ENCODE measurements around the gene CEBPB. TPM values are rescaled to one million over a fixed set of nuclear protein-coding genes. Genes with fewer than 3 reads are reported as not detected.

The CEBPB gene
- total RNA-seq, 1 donor from 2014 or later = 33.8 TPM

- Histone ChIP-seq H3K4me1 (ENCODE audit: insufficient read depth, low read length) (peaks cover 27% of the 10 kb centered on the region), H3K9me3 (ENCODE audit: insufficient read depth, low read depth, low read length) (no peaks in the 10 kb centered on the region), H3K9ac (ENCODE audit: low read length) (peak overlapping the region; percentile 96), H4K20me1 (ENCODE audit: insufficient read depth, low read length) (peaks cover 33% of the 10 kb centered on the region), H3K27ac (ENCODE audit: low read depth, low read length) (peak overlapping the region; percentile 98), H3K79me2 (ENCODE audit: insufficient read depth, low read length) (peaks cover 34% of the 10 kb centered on the region), H3K4me3 (ENCODE audit: insufficient read depth, low read depth, low read length) (peak overlapping the region; percentile 97), H3K27me3 (ENCODE audit: insufficient read depth, low read length) (no peaks in the 10 kb centered on the region), H3K4me2 (ENCODE audit: low read length) (peak overlapping the region; percentile 96), H2AFZ (ENCODE audit: low read depth, low read length) (no peak overlapping the region), H3K36me3 (ENCODE audit: insufficient read depth, low read length) (no peaks in the 10 kb centered on the region)
- Mint-ChIP-seq H3K4me1 (ENCODE audit: low read depth, unreplicated experiment) (peaks cover 18% of the 10 kb centered on the region), H3K36me3 (ENCODE audit: low read depth, unreplicated experiment) (peaks cover 8% of the 10 kb centered on the region), H3K27me3 (ENCODE audit: low read depth, unreplicated experiment) (peaks cover 2% of the 10 kb centered on the region), H3K9me3 (ENCODE audit: unreplicated experiment) (no peaks in the 10 kb centered on the region), H3K4me3 (ENCODE audit: unreplicated experiment) (peak overlapping the region; percentile 72), H3K27ac (ENCODE audit: unreplicated experiment) (no peak overlapping the region)
- FAIRE-seq = no peak
- DNase-seq (ENCODE audit: low read depth) = no peak
- no peak for TF ChIP-seq CTCF (IDR thresholded peaks at IDR 0.05; ENCODE audit: insufficient read depth, low read depth, low read length)
- TF ChIP-seq EZH2 (IDR thresholded peaks at IDR 0.05; ENCODE audit: insufficient read depth, low read length) = no peak
Observed at GRCh38 chr20:50191065-50191543, 474 bp downstream of the CEBPB start.

- Mint-ChIP-seq H3K4me3 (ENCODE audit: unreplicated experiment) (peak overlapping the region; percentile 98), H3K27me3 (ENCODE audit: low read depth, unreplicated experiment) (peaks cover 2% of the 10 kb centered on the region), H3K9me3 (ENCODE audit: unreplicated experiment) (no peaks in the 10 kb centered on the region), H3K36me3 (ENCODE audit: low read depth, unreplicated experiment) (peaks cover 8% of the 10 kb centered on the region), H3K27ac (ENCODE audit: unreplicated experiment) (peak overlapping the region; percentile 100), H3K4me1 (ENCODE audit: low read depth, unreplicated experiment) (peaks cover 18% of the 10 kb centered on the region)
- Histone ChIP-seq H3K27ac (ENCODE audit: low read depth, low read length) (peak overlapping the region; percentile 98), H3K4me3 (ENCODE audit: insufficient read depth, low read depth, low read length) (peak overlapping the region; percentile 97), H3K36me3 (ENCODE audit: insufficient read depth, low read length) (no peaks in the 10 kb centered on the region), H3K79me2 (ENCODE audit: insufficient read depth, low read length) (peaks cover 34% of the 10 kb centered on the region), H3K9me3 (ENCODE audit: insufficient read depth, low read depth, low read length) (no peaks in the 10 kb centered on the region), H2AFZ (ENCODE audit: low read depth, low read length) (peak overlapping the region; percentile 59), H3K4me1 (ENCODE audit: insufficient read depth, low read length) (peaks cover 27% of the 10 kb centered on the region), H3K4me2 (ENCODE audit: low read length) (peak overlapping the region; percentile 96), H3K9ac (ENCODE audit: low read length) (peak overlapping the region; percentile 96), H3K27me3 (ENCODE audit: insufficient read depth, low read length) (no peaks in the 10 kb centered on the region), H4K20me1 (ENCODE audit: insufficient read depth, low read length) (peaks cover 33% of the 10 kb centered on the region)
- FAIRE-seq = no peak
- DNase-seq (ENCODE audit: low read depth) = peak; percentile 46
- no peak for TF ChIP-seq EZH2 (IDR thresholded peaks at IDR 0.05; ENCODE audit: insufficient read depth, low read length)
- peak; percentile 6 for TF ChIP-seq CTCF (IDR thresholded peaks at IDR 0.05; ENCODE audit: insufficient read depth, low read depth, low read length)
Observed at GRCh38 chr20:50191544-50192363, 1.1 kb downstream of the CEBPB start.

Measured in astrocyte (in vitro differentiated cells and primary cell).